ENCODE results near the gene FGD5. TPM values are rescaled to one million over a fixed set of nuclear protein-coding genes. Genes with fewer than 3 reads are reported as not detected.
A peak's percentile ranks its signal among the peaks of the same experiment; 100 is the strongest.

Gene FGD5
- total RNA-seq, 1 donor from 2014 or later = 3.2 TPM

DNA sequence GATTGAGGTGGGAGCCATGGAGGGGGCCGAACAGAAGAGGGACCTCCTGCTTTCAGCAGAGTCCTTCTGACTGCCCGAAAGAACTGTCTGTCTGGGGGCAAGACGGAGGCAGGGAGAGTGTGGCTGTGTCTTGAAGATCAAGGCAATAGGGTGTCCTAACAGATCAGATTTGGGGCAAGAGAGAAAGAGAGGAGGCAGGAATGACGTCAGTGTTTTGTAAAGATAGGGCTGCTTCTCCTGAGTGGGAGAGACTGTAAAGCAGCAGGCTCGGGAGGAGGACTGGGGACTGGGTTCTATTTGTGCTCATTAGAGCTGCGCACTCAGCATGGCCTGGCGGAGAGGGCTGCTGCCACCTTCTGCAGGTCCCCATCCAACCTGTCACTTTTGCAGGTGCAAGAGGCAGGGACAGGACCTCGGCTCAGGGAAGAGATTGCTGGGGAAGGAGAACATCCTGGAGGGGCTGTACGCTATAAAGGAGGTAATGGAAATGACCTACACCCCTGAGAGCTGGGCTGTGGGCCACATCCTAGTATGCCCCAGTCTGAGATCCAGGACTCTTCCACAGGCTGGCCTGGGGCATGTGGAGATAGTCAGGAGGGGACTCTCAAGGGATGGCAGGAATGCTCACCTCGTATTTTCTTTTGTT is 29.0 kb upstream of the FGD5 start:
- H3K9me3 Mint-ChIP-seq = no peaks in the 10 kb centered on the region

DNA sequence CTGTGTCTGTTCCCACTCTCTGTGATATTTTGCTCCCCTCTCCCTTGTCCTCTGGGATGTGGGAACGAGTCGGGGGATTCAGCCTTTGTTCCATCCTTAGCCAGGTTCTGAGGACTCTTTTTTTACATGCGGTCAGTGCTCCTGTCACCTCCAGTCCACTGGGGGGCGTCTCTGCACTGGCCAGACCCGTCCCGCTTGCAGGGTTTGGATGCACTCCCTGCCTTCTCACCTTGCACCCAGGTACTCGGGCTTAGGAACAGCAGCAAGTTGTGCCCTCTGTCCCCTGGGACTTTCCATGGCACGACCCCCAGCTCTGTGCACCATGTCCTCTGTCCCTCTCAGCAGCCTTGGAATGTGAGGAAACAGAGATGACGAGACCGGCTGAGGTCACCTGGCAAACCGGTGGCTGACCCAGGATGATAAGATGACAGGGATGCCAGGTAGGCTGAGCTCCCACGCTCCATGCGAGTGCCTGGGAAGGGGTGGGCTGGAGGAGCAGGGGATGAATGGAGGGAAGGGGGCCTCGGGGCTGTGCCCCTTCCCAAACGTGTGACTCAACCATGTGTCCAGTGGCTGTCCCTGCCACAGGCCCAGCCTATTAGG is 27.3 kb upstream of the FGD5 start:
- peaks cover 4% of the 10 kb centered on the region for H3K4me1 Mint-ChIP-seq
- peak; percentile 30 to 72 for DNase-seq (ENCODE audit: low spot score in 2 of 2, unreplicated experiment in 2 of 2)
- TF ChIP-seq, protein P1, sequence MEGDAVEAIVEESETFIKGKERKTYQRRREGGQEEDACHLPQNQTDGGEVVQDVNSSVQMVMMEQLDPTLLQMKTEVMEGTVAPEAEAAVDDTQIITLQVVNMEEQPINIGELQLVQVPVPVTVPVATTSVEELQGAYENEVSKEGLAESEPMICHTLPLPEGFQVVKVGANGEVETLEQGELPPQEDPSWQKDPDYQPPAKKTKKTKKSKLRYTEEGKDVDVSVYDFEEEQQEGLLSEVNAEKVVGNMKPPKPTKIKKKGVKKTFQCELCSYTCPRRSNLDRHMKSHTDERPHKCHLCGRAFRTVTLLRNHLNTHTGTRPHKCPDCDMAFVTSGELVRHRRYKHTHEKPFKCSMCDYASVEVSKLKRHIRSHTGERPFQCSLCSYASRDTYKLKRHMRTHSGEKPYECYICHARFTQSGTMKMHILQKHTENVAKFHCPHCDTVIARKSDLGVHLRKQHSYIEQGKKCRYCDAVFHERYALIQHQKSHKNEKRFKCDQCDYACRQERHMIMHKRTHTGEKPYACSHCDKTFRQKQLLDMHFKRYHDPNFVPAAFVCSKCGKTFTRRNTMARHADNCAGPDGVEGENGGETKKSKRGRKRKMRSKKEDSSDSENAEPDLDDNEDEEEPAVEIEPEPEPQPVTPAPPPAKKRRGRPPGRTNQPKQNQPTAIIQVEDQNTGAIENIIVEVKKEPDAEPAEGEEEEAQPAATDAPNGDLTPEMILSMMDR (IDR thresholded peaks at IDR 0.05; ENCODE audit: unreplicated experiment) = peak; percentile 56
- no peaks in the 10 kb centered on the region for H3K9me3 Mint-ChIP-seq
- peaks cover 67% of the 10 kb centered on the region for H3K27me3 Mint-ChIP-seq (ENCODE audit: low read depth)
- no peaks in the 10 kb centered on the region for H3K36me3 Mint-ChIP-seq
- H3K4me3 Mint-ChIP-seq = no peak overlapping the region
- H3K27ac Mint-ChIP-seq = no peak overlapping the region

More for the DNA sequence above, 29.0 kb upstream of the FGD5 start:
- DNase-seq (ENCODE audit: low spot score in 2 of 2, unreplicated experiment in 2 of 2) = peak in 1 of 2 experiments; percentile 8
- H3K4me3 Mint-ChIP-seq = no peak overlapping the region
- no peaks in the 10 kb centered on the region for H3K36me3 Mint-ChIP-seq
- TF ChIP-seq, protein P1 (IDR thresholded peaks at IDR 0.05; ENCODE audit: unreplicated experiment) = no peak
- peaks cover 2% of the 10 kb centered on the region for H3K4me1 Mint-ChIP-seq
- peaks cover 66% of the 10 kb centered on the region for H3K27me3 Mint-ChIP-seq (ENCODE audit: low read depth)
- H3K27ac Mint-ChIP-seq = no peak overlapping the region

DNA sequence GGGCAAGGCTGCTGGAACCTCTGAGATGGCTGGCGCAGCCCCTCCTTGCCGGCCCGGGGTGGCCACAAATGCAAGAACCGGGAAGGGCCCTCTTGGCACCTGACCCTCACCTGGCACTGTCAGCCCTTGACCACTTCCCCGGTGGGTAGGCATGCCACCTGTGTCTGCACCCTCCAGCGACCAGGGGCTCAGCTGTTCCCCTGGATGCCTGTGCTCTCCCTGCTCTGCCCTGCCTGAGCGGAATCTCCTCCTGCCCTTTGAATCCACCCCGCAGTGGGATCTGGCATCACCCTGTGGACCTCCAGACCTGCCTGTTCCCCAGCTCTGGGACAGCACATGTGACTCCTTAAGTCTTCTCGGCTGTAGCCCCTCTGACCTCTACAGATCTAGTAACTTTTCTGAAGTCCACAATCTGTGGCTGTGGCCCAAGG is 26.1 kb upstream of the FGD5 start:
- no peak overlapping the region for H3K4me3 Mint-ChIP-seq
- H3K27ac Mint-ChIP-seq = no peak overlapping the region
- H3K36me3 Mint-ChIP-seq = no peaks in the 10 kb centered on the region
- peaks cover 13% of the 10 kb centered on the region for H3K4me1 Mint-ChIP-seq
- DNase-seq (ENCODE audit: low spot score in 2 of 2, unreplicated experiment in 2 of 2) = no peak
- TF ChIP-seq, protein P1 (IDR thresholded peaks at IDR 0.05; ENCODE audit: unreplicated experiment) = no peak
- peaks cover 66% of the 10 kb centered on the region for H3K27me3 Mint-ChIP-seq (ENCODE audit: low read depth)
- no peaks in the 10 kb centered on the region for H3K9me3 Mint-ChIP-seq

DNA sequence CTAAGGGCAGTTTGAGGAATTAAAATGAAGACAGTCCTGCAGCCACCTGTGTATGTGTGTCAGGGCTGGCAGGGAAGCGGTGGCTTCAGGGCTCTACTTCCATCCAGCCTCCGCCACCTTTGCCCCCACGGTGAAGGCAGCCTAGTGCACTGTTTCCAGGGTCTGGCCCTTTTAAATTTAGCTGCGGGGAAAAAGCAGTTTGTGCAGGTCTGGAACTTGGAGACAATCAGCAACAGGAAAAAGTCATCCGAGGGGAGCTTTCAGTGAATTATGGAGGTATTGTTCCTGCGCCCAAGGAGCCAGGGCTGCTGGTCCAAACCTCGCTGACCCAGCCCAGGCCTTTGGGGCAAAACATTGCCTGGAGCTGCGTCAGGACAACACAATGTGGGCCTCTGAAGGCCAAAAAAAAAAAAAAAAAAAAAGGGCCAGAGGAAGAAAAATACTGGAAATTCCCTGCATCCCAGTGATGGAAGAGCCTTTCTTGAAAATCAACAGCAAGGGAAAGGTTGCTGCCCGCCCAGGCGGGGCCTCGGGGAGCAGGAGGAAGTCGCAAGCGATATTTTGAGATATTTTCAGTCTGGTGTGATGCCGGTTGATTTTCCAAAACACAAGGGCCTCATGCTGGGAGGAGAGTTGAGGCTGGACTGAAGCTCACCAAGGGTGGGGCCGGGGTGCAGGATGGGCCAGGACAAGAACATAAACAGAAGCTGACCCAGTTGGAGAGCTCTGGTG is 25.5 kb upstream of the FGD5 start:
- Mint-ChIP-seq H3K36me3 (no peaks in the 10 kb centered on the region), H3K27ac (no peak overlapping the region), H3K4me3 (no peak overlapping the region), H3K4me1 (peaks cover 13% of the 10 kb centered on the region), H3K27me3 (ENCODE audit: low read depth) (peaks cover 63% of the 10 kb centered on the region), H3K9me3 (no peaks in the 10 kb centered on the region)
- TF ChIP-seq, protein P1 (IDR thresholded peaks at IDR 0.05; ENCODE audit: unreplicated experiment) = no peak
- no peak for DNase-seq (ENCODE audit: low spot score in 2 of 2, unreplicated experiment in 2 of 2)

DNA sequence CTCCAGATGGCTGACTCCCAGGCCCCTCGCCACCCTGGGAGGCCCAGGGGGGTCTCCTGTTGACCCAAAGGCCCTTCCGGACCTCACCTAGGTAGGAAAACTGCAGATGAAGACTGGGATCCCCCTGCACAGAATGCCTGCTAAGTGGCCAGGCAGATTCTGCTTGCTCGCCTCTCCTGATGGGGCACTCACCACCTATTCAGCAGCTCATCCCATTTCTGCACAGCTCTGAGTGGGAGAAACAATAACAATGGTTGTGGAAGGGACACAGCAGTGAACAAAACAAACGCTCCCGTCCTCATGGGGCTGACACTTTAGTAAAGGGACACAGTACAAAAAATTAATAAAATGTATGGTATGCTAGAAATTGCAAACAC is 24.9 kb upstream of the FGD5 start:
- Mint-ChIP-seq H3K4me1 (peaks cover 13% of the 10 kb centered on the region), H3K36me3 (no peaks in the 10 kb centered on the region)
- TF ChIP-seq, protein P1 (IDR thresholded peaks at IDR 0.05; ENCODE audit: unreplicated experiment) = no peak

More for the DNA sequence above, 24.9 kb upstream of the FGD5 start:
- Mint-ChIP-seq H3K27ac (no peak overlapping the region), H3K9me3 (no peaks in the 10 kb centered on the region), H3K4me3 (no peak overlapping the region), H3K27me3 (ENCODE audit: low read depth) (peaks cover 64% of the 10 kb centered on the region)
- no peak for DNase-seq (ENCODE audit: low spot score in 2 of 2, unreplicated experiment in 2 of 2)
